Erythroblast (primary cell): ENCODE data around the gene TRIM36.

Experiments
- DNase-seq, 2 experiments: peaks; one replicate each; lab custom pipeline; 2025; lab: John Stamatoyannopoulos, UW
- GATA1 ChIP-seq: IDR thresholded peaks from 2 replicates; pipeline ENCODE4 v1.6.1; 2011; ENCODE audit warnings: low read depth, mild to moderate bottlenecking, control low read depth, low read length, moderate library complexity
- POLR2A ChIP-seq: IDR thresholded peaks from 2 replicates; pipeline ENCODE4 v1.6.1; 2011; ENCODE audit warnings: mild to moderate bottlenecking, low read length

TRIM36 gene

DNA sequence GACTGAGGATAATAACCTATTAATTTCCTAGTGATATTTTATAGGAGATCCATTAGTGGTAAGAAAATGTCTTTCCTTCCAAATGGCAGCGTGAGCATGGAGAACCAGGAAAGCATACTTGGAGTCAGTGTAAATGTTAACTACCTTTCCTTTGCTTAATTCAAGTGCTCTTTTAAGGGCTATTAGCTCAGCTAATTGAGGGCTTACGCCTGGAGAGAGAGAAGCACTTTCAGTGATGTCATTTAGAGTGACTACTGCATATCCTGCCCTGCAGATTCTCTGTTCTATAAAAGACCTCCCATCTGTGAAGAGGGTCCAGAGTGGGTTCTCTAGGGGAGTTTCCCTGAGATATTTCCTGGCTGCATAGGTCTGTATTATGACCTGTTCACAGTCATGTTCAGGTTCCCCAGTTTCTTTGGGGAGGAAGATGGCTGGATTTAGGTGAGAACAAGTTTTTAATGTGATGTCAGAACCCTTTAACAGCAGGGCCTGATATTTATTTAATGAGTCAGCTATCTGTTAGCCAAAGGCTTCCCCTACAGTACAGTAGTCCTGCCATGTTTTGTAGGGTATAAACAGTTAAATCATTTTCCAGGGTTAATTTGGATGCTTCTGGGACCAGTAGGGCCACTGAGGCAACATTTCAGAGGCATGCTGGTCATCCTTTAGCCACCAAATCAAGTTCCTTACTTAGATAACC, 89.6 kb downstream of the TRIM36 start:
- DNase-seq: no peak
- TF ChIP-seq GATA1 (no peak), POLR2A (no peak)
